Fibroblast of lung (primary cell): ENCODE measurements around the gene CASKIN1.

Experiments
- CTCF ChIP-seq, 2 donors: IDR thresholded peaks in 1 of 2; conservative IDR thresholded peaks in 1 of 2; 1 replicate in 1 of 2; 2 replicates in 1 of 2; pipeline ENCODE4 v1.5.1; 2011 to 2012; ENCODE audit warnings: low read length in 2 of 2, control low read depth in 1 of 2, inconsistent platforms in 1 of 2, low read depth in 1 of 2, mild to moderate bottlenecking in 1 of 2
- EZH2 ChIP-seq: IDR thresholded peaks from 2 replicates; pipeline ENCODE4 v1.5.1; 2012; ENCODE audit warnings: low read length, control low read depth, mild to moderate bottlenecking; ENCODE audit errors: missing control alignments

GRCh38 chr16:2198283-2198682, 1.9 kb upstream of the CASKIN1 start:
- TF ChIP-seq CTCF (conservative IDR thresholded peaks at IDR 0.05 in 1 of 2, IDR thresholded peaks at IDR 0.05 in 1 of 2; ENCODE audit: low read depth in 1 of 2, low read length in 2 of 2) = no peak
- TF ChIP-seq EZH2 = no peak
